Measurements from ENCODE around the gene PCDH9.

PCDH9 gene

DNA sequence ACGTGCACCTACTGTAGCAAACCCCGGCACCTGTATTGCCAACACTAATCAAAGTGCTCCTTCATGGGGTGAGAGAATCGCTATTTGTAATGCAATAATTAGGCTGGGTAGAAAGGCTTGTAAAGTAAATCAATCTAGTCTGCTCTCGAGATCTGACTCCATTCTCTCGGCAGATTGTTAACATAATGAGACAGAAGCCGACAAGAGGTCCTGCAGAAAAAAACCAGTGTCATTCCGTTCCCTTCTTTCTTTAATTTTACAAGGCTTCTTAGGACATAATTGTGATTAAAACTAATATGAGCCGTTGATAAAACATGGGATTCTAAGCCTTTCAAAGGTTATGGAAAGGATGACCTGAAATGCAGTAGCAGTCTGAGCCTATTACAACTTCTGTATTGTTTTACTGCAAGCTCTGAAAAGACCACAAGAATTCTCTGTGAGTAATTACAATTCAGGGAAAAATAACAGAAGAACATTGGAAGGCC, 530.0 kb downstream of the PCDH9 start:
- no peak for DNase-seq

DNA sequence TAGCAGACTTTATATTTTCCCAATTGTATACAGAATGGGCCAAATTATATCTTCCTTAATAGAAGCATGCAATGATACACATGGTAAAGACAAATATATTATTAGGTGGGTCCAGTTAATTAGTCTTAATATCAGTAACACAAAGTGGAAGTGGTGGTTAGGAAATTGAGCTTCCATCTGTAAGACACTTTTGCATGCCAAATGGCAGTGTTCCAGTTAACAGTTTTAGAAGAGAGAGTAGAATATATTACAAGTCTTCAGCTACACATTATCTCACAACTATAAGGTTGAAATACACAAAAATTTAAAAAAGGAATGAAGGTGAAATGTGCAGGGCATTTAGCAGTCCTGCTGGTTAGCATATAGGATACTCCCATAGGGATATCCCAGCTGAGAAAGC, 536.5 kb downstream of the PCDH9 start:
- no peak for DNase-seq

DNA sequence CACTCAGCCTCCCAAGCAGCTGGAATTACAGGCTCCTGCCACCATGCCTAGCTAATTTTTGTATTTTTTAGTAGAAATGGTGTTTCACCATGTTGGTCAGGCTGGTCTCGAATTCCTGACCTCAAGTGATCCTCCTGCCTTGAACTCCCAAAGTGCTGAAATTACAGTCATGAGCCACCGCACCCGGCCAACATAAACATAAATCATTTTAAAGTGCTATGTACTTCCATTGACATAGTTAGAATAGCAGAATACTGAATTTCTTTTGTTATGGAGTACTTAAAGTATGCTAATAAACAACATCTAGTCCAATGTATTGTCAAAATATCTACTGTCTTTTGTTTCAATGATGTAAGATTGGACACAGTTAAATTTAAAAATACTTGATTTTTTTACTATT, 539.0 kb downstream of the PCDH9 start:
- DNase-seq = no peak

DNA sequence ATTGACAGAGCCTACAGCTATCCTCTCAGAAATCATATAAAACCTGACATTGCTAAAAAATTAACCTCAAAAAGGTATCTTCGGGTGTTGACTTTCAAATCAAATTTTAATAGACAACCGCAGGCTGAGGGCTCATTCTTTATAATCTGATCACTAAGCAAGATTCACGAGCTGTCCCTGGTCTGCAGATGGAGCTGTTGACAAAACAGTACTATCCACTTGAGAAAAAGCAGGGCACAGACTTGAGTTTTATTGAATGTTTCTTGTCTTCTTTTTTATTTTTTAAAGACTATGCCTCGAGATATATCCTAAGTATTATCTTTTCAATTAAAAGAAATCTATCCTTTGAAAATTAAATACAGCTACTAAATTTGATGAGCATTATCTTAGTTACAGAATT, 540.5 kb downstream of the PCDH9 start:
- DNase-seq = no peak

DNA sequence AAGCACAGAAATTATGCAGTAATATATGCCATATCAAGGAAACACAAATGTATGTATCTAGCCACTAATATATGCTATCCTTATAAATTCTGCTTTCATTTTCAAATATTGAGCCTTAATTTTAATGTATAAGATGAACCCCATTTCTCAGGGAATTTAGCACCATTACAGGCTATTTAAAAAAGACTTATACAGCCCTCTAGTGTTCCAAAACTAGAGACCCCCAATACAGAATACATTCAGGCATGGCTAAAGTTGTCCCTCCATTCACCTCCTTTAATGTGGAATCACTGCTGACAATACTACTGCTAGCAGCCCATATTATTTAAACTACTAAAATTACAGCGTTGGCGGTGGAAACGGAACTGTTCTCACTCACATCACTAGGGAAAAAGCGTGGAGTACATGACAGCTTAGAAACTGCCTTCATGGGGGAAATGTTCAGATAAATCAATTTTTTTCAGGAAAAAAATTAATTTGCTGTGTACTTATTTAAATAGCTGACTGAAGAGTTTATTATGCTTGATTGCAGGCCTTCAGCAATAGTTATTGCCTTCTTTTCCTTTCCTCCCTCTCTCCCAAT, 541.0 kb downstream of the PCDH9 start:
- no peak for DNase-seq

DNA sequence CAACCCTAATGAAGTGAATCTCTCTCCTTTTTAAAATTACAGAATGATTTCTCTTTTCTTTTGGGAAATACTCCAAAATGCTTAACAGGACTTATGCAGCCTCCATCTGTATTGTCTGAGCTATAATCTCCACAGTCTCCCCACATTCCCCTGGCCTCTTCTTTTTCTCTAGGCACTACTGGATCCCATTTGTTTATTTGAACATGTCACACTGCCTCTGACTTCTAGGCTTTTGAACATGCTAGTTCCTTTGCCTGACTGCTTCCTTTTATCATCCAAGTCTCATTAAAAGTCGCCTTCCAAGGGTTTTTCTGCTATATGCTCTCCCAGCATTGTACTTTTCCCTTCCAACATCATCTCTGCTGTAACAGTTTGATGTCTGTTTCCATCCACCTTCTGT, 548.7 kb downstream of the PCDH9 start:
- no peak for DNase-seq

DNA sequence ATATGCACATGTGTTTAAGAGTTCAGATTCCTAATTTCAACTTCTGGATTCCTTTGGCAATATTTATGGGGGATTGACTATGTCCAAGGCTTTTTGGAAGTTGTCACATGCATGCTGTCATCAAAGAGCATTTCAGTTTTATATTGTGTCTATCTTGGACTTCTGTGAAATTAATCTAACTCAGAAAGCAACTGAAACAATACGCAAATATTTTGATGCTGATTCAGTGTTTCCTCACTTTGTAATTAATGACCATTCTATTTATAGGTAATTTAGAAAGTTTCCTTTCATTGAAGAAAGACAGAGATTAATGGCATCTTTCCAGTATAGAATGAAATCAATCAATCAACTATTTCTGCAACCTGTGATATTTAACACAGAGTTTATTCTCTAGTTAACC, 550.1 kb downstream of the PCDH9 start:
- no peak for DNase-seq

DNA sequence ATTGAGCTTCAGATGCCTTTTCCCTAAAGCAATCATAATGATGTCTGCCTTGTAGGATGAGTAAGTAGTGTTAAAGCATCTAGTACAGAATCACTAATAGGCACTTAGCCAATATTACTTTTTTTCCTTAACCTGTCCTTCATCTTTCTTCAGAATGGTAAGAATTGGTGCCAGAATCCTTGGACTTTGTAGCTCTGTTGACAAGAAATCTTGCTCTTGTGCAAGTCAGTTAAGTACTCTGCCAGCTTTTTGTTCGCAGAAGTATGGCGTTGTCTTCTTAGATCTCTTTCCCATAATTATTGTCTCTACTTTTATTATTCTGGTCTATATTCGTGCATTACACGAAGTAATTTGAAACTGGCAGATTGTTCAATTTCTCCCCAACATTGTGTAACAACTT, 554.5 kb downstream of the PCDH9 start:
- DNase-seq = no peak

DNA sequence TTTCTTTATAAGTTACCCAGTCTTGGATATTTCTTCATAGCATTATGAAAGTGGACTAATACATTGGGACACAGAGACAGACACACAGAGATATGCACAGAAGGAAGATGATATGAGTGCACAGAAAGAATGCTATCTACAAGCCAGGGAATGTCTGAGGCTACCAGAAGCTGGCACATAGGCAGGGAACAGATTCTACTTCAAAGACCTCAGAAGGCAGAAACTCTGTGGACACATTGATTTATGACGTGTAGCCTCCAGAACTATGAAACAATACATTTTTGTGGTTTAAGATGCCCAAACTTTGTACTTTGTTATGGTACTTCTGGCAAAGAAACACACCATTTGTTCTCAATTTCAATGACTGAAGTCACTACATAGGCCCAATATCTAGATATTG, 556.7 kb downstream of the PCDH9 start:
- no peak for DNase-seq

DNA sequence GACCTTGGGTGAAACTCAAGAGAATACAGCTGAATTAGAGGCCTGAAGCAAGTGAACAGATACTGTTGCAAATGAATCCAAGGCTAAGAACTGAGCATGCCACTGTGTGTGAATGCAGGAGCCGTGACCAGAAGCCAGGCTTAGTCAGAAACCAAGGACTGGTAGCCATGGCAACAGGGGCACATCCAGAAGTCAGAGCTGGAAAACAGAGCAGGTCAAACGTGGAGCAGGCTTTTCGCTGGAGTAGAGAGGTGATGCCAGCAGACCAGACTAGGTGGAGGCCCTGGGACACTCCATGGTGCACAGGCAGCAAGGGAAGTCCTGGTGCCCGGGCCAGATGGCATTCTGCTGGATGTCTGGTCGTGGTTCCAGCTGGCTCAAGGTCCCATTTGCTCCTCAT, 564.1 kb downstream of the PCDH9 start:
- DNase-seq = no peak

DNA sequence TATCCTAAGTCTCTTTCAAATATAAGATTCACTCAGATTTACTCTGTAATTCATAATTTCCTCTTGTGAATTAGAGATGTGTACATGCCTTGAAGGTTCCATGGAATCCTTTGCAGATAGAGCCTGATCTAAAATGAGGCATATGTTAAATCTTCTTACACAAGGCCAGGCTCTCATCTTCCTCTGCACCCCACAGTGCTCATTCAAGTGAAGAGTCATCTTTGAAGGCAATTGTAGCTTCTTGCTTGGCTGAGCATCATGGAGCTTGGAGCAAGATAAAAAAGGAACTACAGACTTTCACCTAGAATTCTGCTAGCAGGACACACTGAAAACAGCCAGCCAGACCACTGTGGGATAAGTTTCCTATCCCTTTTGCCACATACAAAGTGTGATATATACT, 566.4 kb downstream of the PCDH9 start:
- DNase-seq = no peak

DNA sequence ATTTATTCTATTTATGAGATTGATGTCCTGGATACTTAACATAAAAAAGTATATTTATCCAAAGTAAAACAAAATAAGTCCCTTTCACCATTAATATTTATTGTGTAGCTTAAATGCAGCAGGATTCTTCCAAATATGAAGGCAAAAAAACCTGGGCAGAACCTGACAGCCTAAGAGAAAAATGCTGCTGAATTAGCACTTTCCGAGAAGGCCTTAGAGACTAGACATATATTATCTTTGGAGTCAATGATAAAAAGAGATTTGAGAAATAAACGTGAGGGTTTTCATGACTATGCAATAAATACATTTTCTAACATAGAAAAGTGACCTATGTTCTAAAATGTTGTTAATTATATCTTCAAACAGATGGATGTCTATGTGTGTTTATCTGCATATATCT, 566.9 kb downstream of the PCDH9 start:
- no peak for DNase-seq

DNA sequence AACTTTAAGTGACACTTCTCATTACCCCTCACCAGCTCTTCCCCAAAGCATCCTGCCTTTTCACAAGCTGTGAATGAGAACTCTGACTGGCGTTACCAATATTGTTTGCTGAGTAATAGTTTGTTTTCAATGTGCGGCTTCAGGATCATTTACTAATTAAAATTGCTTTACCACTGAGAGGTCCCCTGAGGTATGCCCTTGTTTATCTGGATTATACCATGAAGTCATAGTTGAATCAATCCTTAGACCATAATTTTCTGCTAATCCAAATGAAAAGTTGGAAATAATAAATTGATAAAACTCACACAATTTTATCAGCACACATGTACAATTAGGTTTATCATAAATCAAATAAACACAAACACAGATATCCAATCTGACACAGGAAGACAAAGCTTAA, 568.8 kb downstream of the PCDH9 start:
- no peak for DNase-seq

DNA sequence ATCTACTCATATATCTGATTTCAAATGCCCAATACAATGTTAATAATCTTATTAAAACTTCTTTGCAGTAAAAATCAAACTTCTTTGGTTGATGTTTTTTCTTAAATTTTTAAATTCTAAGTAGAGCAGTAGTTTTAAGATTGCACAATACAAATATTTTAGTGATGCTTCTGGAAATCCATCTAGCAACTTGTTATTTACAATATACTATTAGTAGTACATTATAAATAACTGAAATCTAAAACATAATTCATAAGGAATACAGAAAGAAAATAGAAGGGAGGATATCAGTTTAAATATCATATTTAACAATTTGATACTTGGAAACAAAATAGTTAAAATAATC, 569.7 kb downstream of the PCDH9 start:
- no peak for DNase-seq

DNA sequence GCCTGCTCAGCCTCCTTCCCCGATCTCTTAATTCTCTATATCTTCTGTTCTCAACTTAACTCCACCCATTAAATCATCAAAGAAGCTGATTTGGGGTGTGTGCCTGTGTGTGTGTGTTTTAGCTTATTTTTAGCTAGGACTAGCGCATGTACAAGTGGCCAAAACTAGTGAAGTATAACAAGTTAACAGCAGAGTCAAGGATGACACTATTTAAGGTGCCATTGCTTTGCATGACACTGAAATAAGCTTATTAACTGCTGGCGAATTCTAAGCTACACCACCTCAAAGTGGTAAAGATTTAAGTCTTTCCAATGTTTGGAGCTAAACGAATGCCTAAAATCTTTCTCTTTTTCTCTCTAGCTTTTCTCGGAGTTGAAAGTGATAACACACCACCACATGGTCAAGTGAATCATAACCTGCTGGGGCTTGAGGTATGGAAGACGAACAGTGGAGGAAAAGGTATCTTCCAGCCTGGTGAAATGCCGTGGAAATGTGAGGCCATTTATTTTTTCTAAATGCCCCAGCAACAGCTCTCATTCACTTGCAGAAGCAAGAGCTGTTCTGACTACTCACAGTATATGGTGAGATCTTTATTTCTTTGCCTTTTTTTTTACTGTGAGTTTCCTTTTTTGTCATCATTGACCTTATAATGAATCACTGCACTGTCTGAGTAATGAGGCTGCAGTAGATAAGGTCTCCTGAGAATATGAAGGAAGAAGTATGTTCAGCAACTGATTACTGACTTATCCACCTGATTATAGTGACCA, 570.3 kb downstream of the PCDH9 start:
- no peak for DNase-seq

DNA sequence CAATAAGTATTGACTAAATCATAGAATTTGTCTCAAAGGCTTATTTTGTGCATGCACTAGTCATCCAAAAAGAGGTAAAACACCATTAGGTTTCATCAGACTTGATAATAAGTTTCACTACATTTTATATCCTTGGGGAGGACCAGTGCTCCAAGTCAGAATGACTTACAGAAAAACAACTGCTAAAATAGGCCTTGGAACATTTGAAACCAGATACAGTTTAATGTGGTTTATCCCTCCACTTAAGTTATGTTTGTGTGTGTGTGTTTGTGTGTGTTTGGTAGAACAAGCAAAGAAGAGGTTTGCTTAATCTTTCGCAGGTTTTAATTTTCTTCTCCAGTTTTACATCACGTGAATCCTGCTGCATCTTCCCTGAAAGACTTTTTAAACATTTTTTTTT, 570.9 kb downstream of the PCDH9 start:
- no peak for DNase-seq

DNA sequence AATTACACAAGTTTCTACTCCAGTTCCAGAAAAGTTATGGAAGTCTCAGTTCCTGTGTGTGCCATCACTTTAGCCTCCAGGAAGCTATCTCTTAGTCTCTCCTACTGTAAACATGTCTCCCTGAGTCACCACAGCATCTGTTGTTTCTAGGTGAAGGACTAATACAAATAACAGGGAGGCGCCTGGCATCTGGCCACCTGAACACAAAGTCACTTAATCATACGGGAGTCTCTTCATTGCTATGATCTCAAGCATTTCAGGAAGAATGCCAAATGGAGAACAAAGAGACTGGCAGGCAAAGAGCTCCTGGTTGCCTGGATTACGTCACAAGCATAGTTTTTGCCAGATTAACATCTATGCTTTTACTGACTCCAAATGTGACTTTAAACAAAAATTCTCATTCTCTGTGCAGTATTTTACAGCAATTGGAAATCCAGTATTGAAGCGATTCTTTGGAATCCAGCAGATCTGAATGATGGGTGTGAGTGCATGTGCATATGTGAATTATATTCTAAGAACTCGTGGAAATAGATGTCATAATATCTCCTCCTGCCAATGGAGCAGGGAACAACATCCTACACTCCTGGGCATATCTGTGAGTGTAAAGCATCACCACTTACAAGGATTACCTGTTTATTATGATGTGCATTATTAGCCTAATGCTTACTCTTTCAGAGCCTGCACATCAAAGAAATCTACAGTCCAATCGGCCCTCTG, 572.8 kb downstream of the PCDH9 start:
- no peak for DNase-seq

DNA sequence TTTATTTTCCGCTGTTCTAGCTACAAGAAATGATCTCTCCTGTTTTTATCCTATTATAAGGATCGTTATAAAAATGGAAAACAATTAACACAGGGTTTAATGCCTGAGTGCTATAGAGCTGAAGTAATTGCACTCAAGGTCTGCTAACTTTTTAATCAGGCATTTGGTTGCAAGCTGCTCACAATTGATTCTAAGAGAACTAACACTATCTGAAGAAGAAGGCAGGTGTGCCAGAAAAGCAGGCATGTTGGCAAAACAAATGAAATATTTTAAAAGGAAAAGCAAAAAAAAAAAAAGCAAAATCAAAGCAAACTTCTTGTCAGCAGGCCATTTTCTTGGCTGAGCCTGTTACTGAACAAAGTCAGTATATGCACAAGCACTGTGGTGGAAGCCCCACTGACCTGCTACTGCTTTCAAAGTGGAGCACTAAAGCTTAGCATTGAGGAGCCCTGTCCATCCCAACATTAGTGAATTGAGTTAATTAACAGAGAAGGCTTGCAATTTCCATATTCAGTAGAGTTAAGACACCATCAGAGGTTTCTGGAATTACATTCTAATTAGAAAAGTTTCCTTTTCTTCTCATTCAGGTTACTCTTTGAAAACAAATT, 574.2 kb downstream of the PCDH9 start:
- no peak for DNase-seq

DNA sequence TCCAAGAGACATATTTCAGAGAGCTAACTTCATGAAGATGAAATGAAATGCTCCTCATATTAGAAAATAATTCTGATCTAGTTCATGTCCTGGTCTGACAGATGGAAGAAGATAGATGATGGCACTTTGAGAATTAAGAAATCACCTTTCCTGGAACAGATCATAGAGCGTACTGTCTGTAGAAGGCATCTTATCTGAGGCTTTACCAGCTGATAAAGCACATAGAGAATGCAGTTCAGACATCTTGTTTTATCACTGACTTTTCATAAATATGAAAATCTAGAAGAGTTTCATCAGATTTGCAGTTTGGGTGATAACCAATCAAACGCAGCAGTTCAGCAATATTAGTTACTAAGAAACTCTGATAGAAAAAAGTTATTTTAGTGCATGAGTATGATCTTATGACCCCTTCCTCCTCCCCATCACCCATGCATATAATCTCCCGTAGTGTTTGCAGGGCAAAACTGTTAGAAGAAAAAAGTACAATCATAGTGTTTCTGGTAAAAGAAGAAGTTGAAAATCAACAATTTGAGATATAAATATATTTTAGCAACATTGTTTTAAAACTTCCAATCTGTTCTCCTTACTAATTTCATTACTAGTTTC, 585.2 kb downstream of the PCDH9 start:
- DNase-seq = no peak

DNA sequence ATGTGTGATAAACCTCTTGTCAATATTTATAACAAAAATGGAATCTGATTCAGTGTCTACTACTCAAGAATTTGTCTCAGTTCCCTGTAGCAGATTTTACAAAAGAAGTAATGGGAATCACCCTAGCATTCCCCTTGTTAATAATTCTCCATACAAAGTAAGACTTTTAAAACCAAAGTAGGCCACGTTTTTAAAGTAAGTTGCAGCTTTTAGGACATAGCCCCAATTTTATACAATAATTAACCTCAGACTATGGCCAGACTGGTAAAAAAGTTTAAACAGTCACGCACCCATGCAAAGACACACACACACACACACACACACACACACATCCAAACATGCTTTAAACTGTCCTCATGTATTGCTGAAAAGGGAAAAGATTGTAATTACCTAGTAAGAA, 589.9 kb downstream of the PCDH9 start:
- no peak for DNase-seq

DNA sequence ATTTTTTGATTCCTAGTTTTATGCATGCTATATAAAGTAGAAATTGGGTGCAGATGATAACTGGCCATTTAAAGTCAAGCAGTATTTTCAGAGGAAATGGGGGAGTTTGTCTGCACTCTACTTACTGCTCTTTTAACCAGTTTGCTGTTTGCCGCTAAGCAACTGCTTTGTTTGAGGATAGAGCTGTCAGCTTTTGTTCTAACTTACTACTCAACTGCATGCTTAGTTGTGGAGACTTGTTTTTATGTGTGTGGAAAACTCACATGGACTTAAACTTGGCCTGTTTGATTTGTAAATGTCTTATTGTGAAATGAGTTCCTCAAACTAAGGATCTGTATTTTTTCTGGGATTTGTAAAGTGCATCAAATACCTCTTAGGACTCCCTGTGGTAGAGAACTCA, 591.1 kb downstream of the PCDH9 start:
- no peak for DNase-seq

DNA sequence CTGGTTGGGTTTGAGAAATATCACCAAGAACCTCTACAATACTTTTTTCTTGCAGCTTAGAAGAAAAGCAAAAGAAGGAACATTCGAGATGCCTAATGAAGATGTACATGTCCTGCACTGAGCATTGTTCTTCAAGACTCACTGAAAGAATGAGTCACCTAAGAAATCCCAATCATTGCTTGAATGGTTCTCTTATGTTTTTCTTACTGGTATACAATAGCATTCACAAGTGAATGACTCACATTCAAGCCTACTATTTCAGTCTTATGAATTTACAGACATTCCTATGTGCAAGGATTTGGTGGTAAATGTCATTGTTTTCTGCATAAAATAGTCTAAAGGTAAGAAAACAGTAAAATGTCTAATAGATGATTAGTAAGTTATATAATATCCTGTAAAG, 594.6 kb downstream of the PCDH9 start:
- no peak for DNase-seq

DNA sequence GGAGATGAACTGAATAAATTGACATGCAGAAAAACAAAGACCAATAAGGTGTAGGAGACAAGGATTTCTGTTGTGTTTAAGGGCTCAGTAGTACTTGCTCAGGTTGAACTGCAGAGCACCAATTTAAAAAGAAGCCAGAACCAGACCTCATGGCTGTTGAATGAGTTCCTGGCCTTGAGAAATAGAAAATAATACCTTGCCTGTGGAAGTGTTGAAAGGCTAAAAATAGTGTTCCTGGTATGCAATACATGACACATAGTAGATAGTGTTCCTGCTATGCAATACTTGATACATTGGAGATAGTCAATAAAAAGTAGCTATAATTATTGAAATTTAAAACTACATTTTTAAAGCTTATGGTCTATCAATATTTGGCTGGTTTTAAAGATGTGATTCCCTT, 595.8 kb downstream of the PCDH9 start:
- DNase-seq = no peak

DNA sequence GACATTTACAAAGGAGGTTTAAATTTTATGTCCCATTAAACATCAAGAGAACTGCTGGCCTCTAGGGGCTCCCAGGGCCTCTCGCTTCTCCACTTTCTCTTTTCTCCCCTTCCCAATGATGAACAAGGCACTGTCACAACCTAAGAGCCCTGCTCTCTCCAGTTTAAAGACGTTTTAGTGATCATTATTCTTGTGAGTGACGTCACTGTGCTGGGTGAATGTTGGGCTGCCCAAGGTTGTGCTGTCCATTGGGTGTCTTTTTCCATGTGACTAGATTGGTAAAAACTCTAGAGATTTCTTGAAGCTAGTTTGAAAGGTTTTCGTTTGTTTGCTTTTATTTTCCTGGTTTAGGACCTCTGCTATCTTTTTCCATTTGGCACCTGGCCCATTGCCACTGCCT, 602.6 kb downstream of the PCDH9 start:
- DNase-seq = no peak

Data from cortex of kidney (tissue), 1 donor.